Kidney (tissue), 14 donors: Measurements from ENCODE around the gene MXI1. TPM values are rescaled to one million over a fixed set of nuclear protein-coding genes. Genes with fewer than 3 reads are reported as not detected.

Experiments
- DNase-seq, 5 donors: peaks; one replicate each; pipeline ENCODE4 v3.0.0-alpha.2; 2013 to 2020
- FAIRE-seq: peaks from 2 replicates; lab custom pipeline; 2012; peaks lifted over from hg19 to GRCh38; lab: Jason Lieb, UNC
- H3K27ac ChIP-seq, 2 donors: one replicate each; pipeline ENCODE4 v1.7.0; 2013; ENCODE audit warnings: low read depth in 2 of 2, low read length in 2 of 2, inconsistent platforms in 1 of 2
- H3K27me3 ChIP-seq: one replicate; pipeline ENCODE4 v1.7.1; 2013; ENCODE audit warnings: low read length, inconsistent platforms; ENCODE audit not compliant: control insufficient read depth, insufficient read depth
- H3K36me3 ChIP-seq, 3 donors: one replicate each; pipeline versions ENCODE4 v1.7.0 to v1.7.1; 2013; ENCODE audit warnings: low read length in 3 of 3, control low read depth in 1 of 3, inconsistent platforms in 1 of 3; ENCODE audit not compliant: insufficient read depth in 3 of 3, control insufficient read depth in 2 of 3
- H3K4me1 ChIP-seq, 3 donors: one replicate each; pipeline versions ENCODE4 v1.7.0 to v1.7.1; 2013; ENCODE audit warnings: low read length in 3 of 3, inconsistent platforms in 1 of 3, low read depth in 1 of 3; ENCODE audit not compliant: control insufficient read depth in 2 of 3, insufficient read depth in 2 of 3
- H3K4me3 ChIP-seq, 3 donors: one replicate each; pipeline versions ENCODE4 v1.7.0 to v1.8.1; 2013; ENCODE audit warnings: low read length in 3 of 3, control low read depth in 1 of 3, inconsistent platforms in 1 of 3
- H3K9ac ChIP-seq, 3 donors: one replicate each; pipeline versions ENCODE4 v1.7.0 to v1.7.1; 2013; ENCODE audit warnings: low read length in 3 of 3, control low read depth in 1 of 3, inconsistent platforms in 1 of 3
- H3K9me3 ChIP-seq, 3 donors: one replicate each; pipeline versions ENCODE4 v1.7.0 to v1.7.1; 2013; ENCODE audit warnings: low read length in 3 of 3, control low read depth in 1 of 3, inconsistent platforms in 1 of 3; ENCODE audit not compliant: control insufficient read depth in 2 of 3, insufficient read depth in 1 of 3
- CTCF ChIP-seq: IDR thresholded peaks from 3 replicates; pipeline ENCODE4 v1.5.1; 2012; ENCODE audit warnings: mild to moderate bottlenecking, moderate library complexity, borderline replicate concordance; ENCODE audit not compliant: insufficient read depth; ENCODE audit errors: extremely low read depth
- intact Hi-C: fragments of 100-400 bp; cut with DNase I; formaldehyde crosslinking; loops from one replicate; pipeline ENCODE4 v1.11.1; 2022
- polyA plus RNA-seq: library from polyadenylated mRNA; stranded (reverse); fragments of 350-450 nt; fragmentation: Illumina TruSeq; extraction: RNeasy Lipid Tissue Mini Kit (QIAGEN cat#74804); gene quantifications from one replicate; pipeline ENCODE4 v1.2.3, GENCODE V29; 2014; ENCODE audit warnings: low read depth, low replicate concordance; ENCODE audit not compliant: insufficient read depth
- total RNA-seq: library from RNA; stranded (reverse); fragmentation: NEBNext Ultra II Directional; extraction: Animal tissue kit (Norgen Biotek cat#: 25700); gene quantifications from one replicate; pipeline ENCODE4 v1.2.1, GENCODE V29; 2021
- donor health status: control.
- donor health status: control.
- donor health status: control.
- donor health status: control.
- donor health status: control.
- donor health status: DM: yes; HTN: yes; CAD: no.
- donor health status: Normal renal cell carcinoma (clear cell type).

MXI1 gene
- total and polyA plus RNA-seq, 2 donors from 2014 or later, result 27.6 to 29.0 TPM

- H3K27ac ChIP-seq, result no peak overlapping the region
- no peak for DNase-seq
- no peaks in the 10 kb centered on the region for H3K9me3 ChIP-seq
- TF ChIP-seq CTCF, result no peak
- intact Hi-C loops, result no loop called here
- peaks cover 0 to 7% (median 0%) of the 10 kb centered on the region in 3 donors for H3K4me1 ChIP-seq
- H3K9ac ChIP-seq, result no peak overlapping the region
- H3K27me3 ChIP-seq, result no peaks in the 10 kb centered on the region
- no peaks in the 10 kb centered on the region for H3K36me3 ChIP-seq
- H3K4me3 ChIP-seq, result no peak overlapping the region
- no peak for FAIRE-seq
These were observed 12.5 kb downstream of the MXI1 start for GRCh38 chr10:110219884-110220283.

- Histone ChIP-seq H3K4me1 (peaks cover 0 to 7% (median 4%) of the 10 kb centered on the region in 3 donors), H3K4me3 (no peak overlapping the region), H3K9ac (no peak overlapping the region), H3K27me3 (no peaks in the 10 kb centered on the region), H3K27ac (no peak overlapping the region), H3K9me3 (no peaks in the 10 kb centered on the region), H3K36me3 (no peaks in the 10 kb centered on the region)
- no peak for FAIRE-seq
- no peak for DNase-seq
- no peak for TF ChIP-seq CTCF
- intact Hi-C loops, result no loop called here
These were observed 13.0 kb downstream of the MXI1 start for GRCh38 chr10:110220398-110220797.

GRCh38 chr10:110221044-110221720 lies 13.8 kb downstream of the MXI1 start:
- no peaks in the 10 kb centered on the region for H3K36me3 ChIP-seq
- peak overlapping the region; percentile 21 to 45 (median 33) for H3K4me3 ChIP-seq
- no peaks in the 10 kb centered on the region for H3K9me3 ChIP-seq
- H3K9ac ChIP-seq, result peak overlapping the region in 2 of 3 donors; percentile 50 to 62
- TF ChIP-seq CTCF, result no peak
- no peak overlapping the region for H3K27ac ChIP-seq
- peaks cover 0 to 7% (median 4%) of the 10 kb centered on the region in 3 donors for H3K4me1 ChIP-seq
- intact Hi-C loops, result no loop called here
- no peak for DNase-seq
- FAIRE-seq, result no peak
- H3K27me3 ChIP-seq, result no peaks in the 10 kb centered on the region
